Choroid plexus epithelial cell (primary cell): ENCODE results near the gene COPE.

Source experiments
- DNase-seq: peaks from one replicate; pipeline ENCODE4 v3.0.0-alpha.2; 2010; ENCODE audit warnings: low read depth
- H3K4me3 ChIP-seq: 2 replicates; pipeline ENCODE4 v1.5.1; 2011; ENCODE audit warnings: low read depth, mild to moderate bottlenecking, control low read depth, low read length, moderate library complexity
- CTCF ChIP-seq: conservative IDR thresholded peaks from 2 replicates; pipeline ENCODE4 v1.5.1; 2011; ENCODE audit warnings: low read depth, mild to moderate bottlenecking, control low read depth, inconsistent platforms, low read length, moderate library complexity

Gene COPE

GRCh38 chr19:18878858-18879578, 40.2 kb downstream of the COPE start:
- TF ChIP-seq CTCF = no peak
- no peak for DNase-seq
- no peak overlapping the region for H3K4me3 ChIP-seq

- TF ChIP-seq CTCF = no peak
- no peak overlapping the region for H3K4me3 ChIP-seq
- DNase-seq = no peak
These were observed 41.0 kb downstream of the COPE start for GRCh38 chr19:18878058-18878797.

GRCh38 chr19:18876865-18877264, 42.3 kb downstream of the COPE start:
- DNase-seq = no peak
- TF ChIP-seq CTCF = no peak
- H3K4me3 ChIP-seq = no peak overlapping the region

GRCh38 chr19:18875726-18876125, 43.5 kb downstream of the COPE start:
- TF ChIP-seq CTCF = no peak
- H3K4me3 ChIP-seq = no peak overlapping the region
- peak; percentile 41 for DNase-seq

- no peak for DNase-seq
- TF ChIP-seq CTCF = no peak
- no peak overlapping the region for H3K4me3 ChIP-seq
These were observed 47.6 kb downstream of the COPE start for GRCh38 chr19:18871543-18871942.

- no peak for TF ChIP-seq CTCF
- DNase-seq = no peak
- H3K4me3 ChIP-seq = no peak overlapping the region
These were observed 48.5 kb downstream of the COPE start for GRCh38 chr19:18870531-18871172.
